Stimulated activated CD8-positive, alpha-beta memory T cell treated with anti-CD3 and anti-CD28 coated beads, Interleukin-15, amount 100 ng/mL, for 4 hours (primary cell): ENCODE results near the gene KCNA10.
"Not testable (repeated sequence)": the region's sequence is repeated elsewhere in the genome, so short reads cannot be mapped to it uniquely, and the experiment has no call there.

Experiments
- DNase-seq, 2 donors: peaks; one replicate each; pipeline ENCODE4 v3.0.0-alpha.2; 2020; ENCODE audit warnings: low read depth in 2 of 2

The KCNA10 gene

GRCh38 chr1:110535985-110536384 lies 17.0 kb upstream of the KCNA10 start:
- no peak for DNase-seq

GRCh38 chr1:110533230-110533629 lies 14.3 kb upstream of the KCNA10 start:
- no peak for DNase-seq

- no peak for DNase-seq
Observed at GRCh38 chr1:110529011-110529410, 10.0 kb upstream of the KCNA10 start.

- DNase-seq: no peak
Observed at GRCh38 chr1:110526201-110526780, 7.3 kb upstream of the KCNA10 start.

- no peak for DNase-seq
Observed at GRCh38 chr1:110525249-110525595, 6.2 kb upstream of the KCNA10 start.

GRCh38 chr1:110524311-110525248 lies 5.6 kb upstream of the KCNA10 start:
- peak in 1 of 2 donors; percentile 3 for DNase-seq

- no peak for DNase-seq
Observed at GRCh38 chr1:110523011-110523410, 4.0 kb upstream of the KCNA10 start.

- DNase-seq: no peak
Observed at GRCh38 chr1:110522560-110522959, 3.6 kb upstream of the KCNA10 start.

- DNase-seq: no peak
Observed at GRCh38 chr1:110520827-110521226, 1.9 kb upstream of the KCNA10 start.

- no peak for DNase-seq
Observed at GRCh38 chr1:110515891-110516290, 3.1 kb downstream of the KCNA10 start.

- DNase-seq: no peak
Observed at GRCh38 chr1:110515041-110515440, 3.9 kb downstream of the KCNA10 start.

- no peak for DNase-seq
Observed at GRCh38 chr1:110513511-110513910, 5.5 kb downstream of the KCNA10 start.

- no peak for DNase-seq
Observed at GRCh38 chr1:110511436-110511835, 7.5 kb downstream of the KCNA10 start.

- not testable (repeated sequence) for DNase-seq
Observed at GRCh38 chr1:110510921-110511320, 8.1 kb downstream of the KCNA10 start.

GRCh38 chr1:110509655-110510054 lies 9.3 kb downstream of the KCNA10 start:
- DNase-seq: no peak

GRCh38 chr1:110508028-110508940 lies 10.7 kb downstream of the KCNA10 start:
- DNase-seq: no peak

- DNase-seq: no peak
Observed at GRCh38 chr1:110506541-110506940, 12.4 kb downstream of the KCNA10 start.

- no peak for DNase-seq
Observed at GRCh38 chr1:110505596-110505995, 13.4 kb downstream of the KCNA10 start.

- DNase-seq: no peak
Observed at GRCh38 chr1:110504226-110504625, 14.7 kb downstream of the KCNA10 start.

- no peak for DNase-seq
Observed at GRCh38 chr1:110503471-110503870, 15.5 kb downstream of the KCNA10 start.

GRCh38 chr1:110502402-110503151 lies 16.4 kb downstream of the KCNA10 start:
- DNase-seq: no peak
